ENCODE results near the gene CLDN24. TPM values are rescaled to one million over a fixed set of nuclear protein-coding genes. Genes with fewer than 3 reads are reported as not detected.

The CLDN24 gene
- total RNA-seq, 1 experiment from 2014 or later: not detected

- no peaks in the 10 kb centered on the region for H3K79me2 ChIP-seq (ENCODE audit: insufficient read depth, low read length)
- no peak overlapping the region for H3K9ac ChIP-seq (ENCODE audit: low read length)
- H4K20me1 ChIP-seq (ENCODE audit: insufficient read depth): no peaks in the 10 kb centered on the region
- intact Hi-C loops (cut with micrococcal nuclease): no loop called here
- no peaks in the 10 kb centered on the region for H3K9me3 ChIP-seq (ENCODE audit: control insufficient read depth in 1 of 2, insufficient read depth in 1 of 2, low read depth in 1 of 2, low read length in 2 of 2)
- ATAC-seq (no peak), DNase-seq (ENCODE audit: low read depth, low spot score) (no peak)
- H2AFZ ChIP-seq (ENCODE audit: low read depth, low read length, poor library complexity, severe bottlenecking): no peak overlapping the region
- H3K27me3 ChIP-seq (ENCODE audit: insufficient read depth, low read length): no peaks in the 10 kb centered on the region
- CTCF ChIA-PET: no interaction called here
- no peak overlapping the region for H3K4me2 ChIP-seq (ENCODE audit: low read length)
- no peaks in the 10 kb centered on the region for H3K4me1 ChIP-seq (ENCODE audit: control insufficient read depth in 1 of 2, insufficient read depth in 2 of 2, low read length in 2 of 2)
- no peak overlapping the region for H3K4me3 ChIP-seq (replicated peaks in 1 of 2; ENCODE audit: low read depth in 1 of 2, low read length in 2 of 2)
- POLR2A ChIA-PET: no interaction called here
- RAD21 ChIA-PET (ENCODE audit: low non-redundant PET in 1 of 2, low total read pairs in 2 of 2, uncharacterized antibody in 2 of 2, unreplicated experiment in 2 of 2): no interaction called here
- no peaks in the 10 kb centered on the region for H3K9me2 ChIP-seq (ENCODE audit: insufficient read depth)
- H3K27ac ChIP-seq (ENCODE audit: low read depth, low read length): no peak overlapping the region
- TF ChIP-seq REST (IDR thresholded peaks at IDR 0.05; ENCODE audit: low read depth) (no peak), CEBPB (IDR thresholded peaks at IDR 0.05; ENCODE audit: low read depth) (no peak), FOSL1 (IDR thresholded peaks at IDR 0.05; ENCODE audit: low read depth) (no peak), POLR2AphosphoS5 (IDR thresholded peaks at IDR 0.05; ENCODE audit: low read depth, low read length) (no peak), MAX (IDR thresholded peaks at IDR 0.05) (no peak), EGR1 (IDR thresholded peaks at IDR 0.05; ENCODE audit: low read depth) (no peak), CTCF (IDR thresholded peaks at IDR 0.05 in 2 of 3, conservative IDR thresholded peaks at IDR 0.05 in 1 of 3; ENCODE audit: borderline replicate concordance in 1 of 3, insufficient read depth in 1 of 3, low read depth in 2 of 3, low read length in 2 of 3) (no peak), SP1 (IDR thresholded peaks at IDR 0.05; ENCODE audit: low read depth) (no peak), YY1 (IDR thresholded peaks at IDR 0.05; ENCODE audit: extremely low read depth, insufficient replicate concordance, low read depth, low read length) (no peak), ELF1 (IDR thresholded peaks at IDR 0.05; ENCODE audit: borderline replicate concordance, low read depth) (no peak), JUND (IDR thresholded peaks at IDR 0.05) (no peak), EZH2phosphoT487 (IDR thresholded peaks at IDR 0.05; ENCODE audit: borderline replicate concordance) (no peak), CBX3 (IDR thresholded peaks at IDR 0.05; ENCODE audit: low read depth) (no peak)
- H3K36me3 ChIP-seq (ENCODE audit: control insufficient read depth in 1 of 2, insufficient read depth in 2 of 2, low read length in 2 of 2): peaks cover 0 to 4% of the 10 kb centered on the region in 2 experiments; a peak in 1 of 4 replicates
- BruUV-seq (replicated peaks): no TSS peak
Observed at GRCh38 chr4:183304067-183304466, 18.2 kb downstream of the CLDN24 start.
